ENCODE results near the gene CAMTA1.

CAMTA1 gene

GRCh38 chr1:7526867-7527732 is 741.8 kb downstream of the CAMTA1 start:
- no peak for TF ChIP-seq CTCF (IDR thresholded peaks at IDR 0.05; ENCODE audit: low read depth, low read length, missing control alignments)
- H3K4me3 ChIP-seq (ENCODE audit: low read depth, low read length) = no peak overlapping the region
- DNase-seq (ENCODE audit: low read depth) = no peak

DNA sequence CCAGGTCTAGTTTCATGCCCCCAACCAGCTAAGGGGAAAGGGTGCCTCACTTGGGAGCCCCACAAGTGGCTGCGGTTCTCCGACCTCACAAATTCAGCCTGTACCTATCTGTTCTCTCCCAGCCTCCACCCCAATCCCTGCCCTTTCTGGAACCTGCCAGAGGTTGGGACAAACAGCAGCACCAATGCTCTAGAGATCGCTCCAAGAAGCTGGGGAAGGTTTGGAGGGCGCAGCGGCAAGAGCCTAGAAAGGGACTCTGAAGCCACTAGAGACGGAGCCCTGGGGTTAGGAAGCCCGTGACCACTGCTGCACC is 742.4 kb downstream of the CAMTA1 start:
- TF ChIP-seq CTCF (IDR thresholded peaks at IDR 0.05; ENCODE audit: low read depth, low read length, missing control alignments) = no peak
- H3K4me3 ChIP-seq (ENCODE audit: low read depth, low read length) = no peak overlapping the region
- no peak for DNase-seq (ENCODE audit: low read depth)

GRCh38 chr1:7528386-7529198 is 743.3 kb downstream of the CAMTA1 start:
- DNase-seq (ENCODE audit: low read depth) = no peak

GRCh38 chr1:7529917-7530316 is 744.7 kb downstream of the CAMTA1 start:
- no peak for TF ChIP-seq CTCF (IDR thresholded peaks at IDR 0.05; ENCODE audit: low read depth, low read length, missing control alignments)

More at GRCh38 chr1:7528386-7529198, 743.3 kb downstream of the CAMTA1 start:
- TF ChIP-seq CTCF (IDR thresholded peaks at IDR 0.05; ENCODE audit: low read depth, low read length, missing control alignments) = no peak
- H3K4me3 ChIP-seq (ENCODE audit: low read depth, low read length) = no peak overlapping the region

GRCh38 chr1:7531562-7532340 is 746.5 kb downstream of the CAMTA1 start:
- no peak for TF ChIP-seq CTCF (IDR thresholded peaks at IDR 0.05; ENCODE audit: low read depth, low read length, missing control alignments)
- no peak for DNase-seq (ENCODE audit: low read depth)
- no peak overlapping the region for H3K4me3 ChIP-seq (ENCODE audit: low read depth, low read length)

More at GRCh38 chr1:7529917-7530316, 744.7 kb downstream of the CAMTA1 start:
- no peak overlapping the region for H3K4me3 ChIP-seq (ENCODE audit: low read depth, low read length)
- no peak for DNase-seq (ENCODE audit: low read depth)

DNA sequence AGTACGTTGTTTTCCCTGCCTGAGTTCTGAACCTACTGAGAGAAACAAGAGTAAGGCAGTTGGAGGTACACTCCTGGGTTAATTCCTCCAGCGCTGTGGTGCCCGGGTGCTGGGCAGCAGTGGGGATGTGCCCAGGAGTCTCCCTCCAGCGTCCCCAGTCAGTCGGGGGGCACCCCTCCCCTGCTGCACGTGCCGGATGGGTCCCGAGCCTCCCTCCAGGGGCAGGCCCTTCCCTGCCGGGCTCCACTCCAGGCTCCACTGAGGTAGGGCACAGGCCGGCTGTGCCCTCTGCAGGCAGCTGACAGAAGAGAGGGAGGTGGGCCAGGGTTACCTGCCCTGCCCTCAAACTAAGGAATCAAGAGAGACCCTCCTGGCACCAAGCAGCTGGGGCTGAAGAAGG is 747.8 kb downstream of the CAMTA1 start:
- DNase-seq (ENCODE audit: low read depth) = no peak

More for the DNA sequence above, 747.8 kb downstream of the CAMTA1 start:
- TF ChIP-seq CTCF (IDR thresholded peaks at IDR 0.05; ENCODE audit: low read depth, low read length, missing control alignments) = no peak
- H3K4me3 ChIP-seq (ENCODE audit: low read depth, low read length) = no peak overlapping the region

Data from GM12864 (cell line).